Measurements from ENCODE around the gene ZNF134.

Gene ZNF134

DNA sequence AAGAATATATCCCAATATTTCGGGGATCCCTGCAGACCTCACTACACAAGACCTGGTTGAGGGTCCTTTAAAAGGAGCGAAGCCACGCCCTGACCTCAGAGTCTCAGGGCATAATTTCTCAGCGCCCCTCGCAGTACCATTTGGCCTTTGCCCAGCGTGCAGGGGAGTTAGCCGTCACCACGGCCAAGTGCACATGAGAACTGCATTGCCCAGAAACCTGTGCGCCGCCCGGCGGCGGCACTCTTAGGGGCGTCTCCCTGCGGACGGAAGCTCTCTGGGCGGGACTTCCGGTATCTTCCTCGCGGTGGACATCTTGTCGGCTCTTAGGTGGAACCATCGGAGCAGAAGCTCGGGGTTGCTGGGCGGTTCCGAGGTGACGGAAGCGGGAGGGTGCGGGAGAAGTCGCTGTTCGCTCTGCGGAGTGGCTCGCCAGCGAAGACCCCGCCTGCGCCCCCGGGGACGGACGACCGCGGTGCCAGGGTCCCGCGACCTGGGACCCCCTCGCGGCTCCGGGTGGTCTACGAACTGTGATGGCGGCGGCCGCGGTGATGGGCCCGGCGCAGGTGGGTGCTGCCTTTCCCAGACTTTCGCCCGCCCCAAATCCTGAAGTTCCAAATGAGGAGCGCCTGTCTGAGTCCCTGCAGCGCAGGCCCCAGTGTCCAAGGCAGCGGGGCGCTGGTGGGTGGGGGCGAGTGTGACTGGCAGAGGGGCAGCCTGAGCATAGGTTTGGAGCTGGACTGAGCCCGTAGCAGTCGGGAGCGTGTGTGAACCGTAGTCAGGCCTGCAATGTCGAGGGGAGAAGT, at the start of gene ZNF134:
ZNF134 (plus strand) TSS at position 302 of the 803 bp plus-strand sequence. CDS start 5,227 bp downstream, outside the sequence.
- peak; percentile 81 for DNase-seq (ENCODE audit: low read depth)

DNA sequence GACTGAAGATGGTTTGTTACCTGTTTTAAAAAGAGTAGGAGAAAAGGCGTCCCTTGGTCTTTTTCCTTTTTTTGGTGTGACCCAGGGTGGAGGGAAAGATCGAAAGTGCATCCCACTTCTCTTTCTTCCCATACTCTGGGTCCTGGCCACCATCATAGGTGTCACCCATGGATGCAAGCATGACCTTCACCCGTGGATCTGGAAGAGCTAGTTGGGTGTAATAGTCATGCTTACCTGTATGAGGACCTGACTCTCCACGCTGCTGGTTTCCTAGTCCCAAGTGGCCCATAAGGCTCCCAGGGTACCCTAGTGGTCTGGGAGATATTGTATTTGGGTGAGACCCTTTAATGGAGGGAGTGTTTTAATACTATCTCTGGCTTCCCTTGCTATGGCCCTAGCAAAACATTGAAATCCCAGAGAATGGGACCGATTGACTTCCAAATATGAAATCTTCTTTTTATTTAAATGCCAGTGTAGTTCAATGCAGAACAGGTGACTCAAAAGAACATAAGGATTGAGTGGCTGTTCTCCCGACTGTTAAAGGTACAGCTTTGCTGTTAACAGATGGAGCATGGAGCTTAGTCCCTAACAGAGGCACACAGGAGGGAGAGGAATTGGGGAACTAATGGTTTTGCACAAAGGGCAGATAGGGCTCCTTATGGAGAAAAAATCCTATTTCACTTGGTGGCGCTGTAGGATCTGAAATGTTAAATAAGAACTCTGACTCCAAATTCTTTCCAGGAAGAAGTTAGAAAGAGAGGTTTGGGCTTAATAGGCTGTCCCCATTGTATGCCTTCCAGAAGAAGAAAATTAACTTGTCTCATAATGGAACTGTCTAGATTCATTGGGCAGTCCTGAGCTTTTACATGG, 47.4 kb upstream of the ZNF134 start:
- DNase-seq (ENCODE audit: low read depth), result peak; percentile 22

DNA sequence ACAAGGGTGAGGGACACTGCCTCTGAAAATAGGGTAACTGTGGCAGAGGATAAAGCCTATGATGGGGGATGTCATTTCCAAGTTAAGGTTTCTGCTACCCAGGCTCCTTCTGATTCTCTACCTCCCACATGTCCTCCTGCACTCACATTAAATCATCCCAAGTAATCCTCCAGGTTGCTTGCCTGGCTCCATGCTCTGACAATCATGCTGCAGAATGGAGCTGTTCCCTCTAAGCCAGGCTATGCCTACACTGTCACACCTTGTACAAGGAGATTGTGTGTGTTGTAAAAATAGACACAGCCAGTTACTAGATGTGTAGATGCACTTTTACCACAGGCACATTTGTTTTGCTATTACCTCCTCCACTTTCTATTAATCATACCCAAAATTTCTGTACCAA, 43.3 kb upstream of the ZNF134 start:
- no peak for DNase-seq (ENCODE audit: low read depth)

DNA sequence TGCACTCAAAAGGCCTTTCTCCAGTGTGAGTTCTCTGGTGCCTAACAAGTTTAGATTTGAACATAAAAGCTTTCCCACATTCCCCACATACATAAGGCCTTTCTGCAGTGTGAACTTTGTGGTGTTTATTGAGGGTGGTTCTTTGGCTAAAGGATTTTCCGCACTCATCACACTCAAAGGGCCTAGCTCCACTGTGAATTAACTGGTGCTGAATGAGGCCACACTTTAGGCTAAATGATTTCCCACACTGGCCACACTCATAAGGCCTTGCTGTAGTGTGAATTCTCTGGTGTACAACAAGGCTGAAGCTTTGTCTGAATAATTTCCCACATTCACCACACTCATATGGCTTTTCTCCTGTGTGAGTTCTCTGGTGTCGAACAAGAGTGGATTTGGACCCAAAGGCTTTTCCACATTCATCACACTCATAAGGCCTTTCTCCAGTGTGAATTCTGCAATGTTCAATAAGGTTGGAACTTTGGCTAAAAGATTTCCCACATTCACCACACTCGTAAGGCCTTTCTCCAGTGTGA, 41.6 kb upstream of the ZNF134 start:
- no peak for DNase-seq (ENCODE audit: low read depth)

DNA sequence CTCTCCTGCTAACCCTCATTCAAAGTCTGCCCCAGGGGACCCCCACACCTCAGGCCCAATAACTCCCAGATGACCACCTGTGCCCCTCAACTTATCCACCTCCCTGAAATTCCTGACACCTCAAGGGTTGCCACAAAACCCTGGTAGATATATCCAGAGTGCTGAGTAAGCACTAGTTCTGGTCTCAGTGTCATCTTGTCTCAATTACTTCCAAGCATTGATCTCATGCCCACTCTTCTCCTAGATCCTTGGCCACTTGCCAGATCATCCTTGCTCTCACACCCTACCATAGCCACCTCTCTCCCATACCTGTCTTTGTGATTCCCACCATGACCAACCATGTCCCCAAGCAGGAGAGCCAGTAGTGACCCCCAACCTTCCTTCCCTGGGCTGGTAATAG, 37.4 kb upstream of the ZNF134 start:
- no peak for DNase-seq (ENCODE audit: low read depth)

DNA sequence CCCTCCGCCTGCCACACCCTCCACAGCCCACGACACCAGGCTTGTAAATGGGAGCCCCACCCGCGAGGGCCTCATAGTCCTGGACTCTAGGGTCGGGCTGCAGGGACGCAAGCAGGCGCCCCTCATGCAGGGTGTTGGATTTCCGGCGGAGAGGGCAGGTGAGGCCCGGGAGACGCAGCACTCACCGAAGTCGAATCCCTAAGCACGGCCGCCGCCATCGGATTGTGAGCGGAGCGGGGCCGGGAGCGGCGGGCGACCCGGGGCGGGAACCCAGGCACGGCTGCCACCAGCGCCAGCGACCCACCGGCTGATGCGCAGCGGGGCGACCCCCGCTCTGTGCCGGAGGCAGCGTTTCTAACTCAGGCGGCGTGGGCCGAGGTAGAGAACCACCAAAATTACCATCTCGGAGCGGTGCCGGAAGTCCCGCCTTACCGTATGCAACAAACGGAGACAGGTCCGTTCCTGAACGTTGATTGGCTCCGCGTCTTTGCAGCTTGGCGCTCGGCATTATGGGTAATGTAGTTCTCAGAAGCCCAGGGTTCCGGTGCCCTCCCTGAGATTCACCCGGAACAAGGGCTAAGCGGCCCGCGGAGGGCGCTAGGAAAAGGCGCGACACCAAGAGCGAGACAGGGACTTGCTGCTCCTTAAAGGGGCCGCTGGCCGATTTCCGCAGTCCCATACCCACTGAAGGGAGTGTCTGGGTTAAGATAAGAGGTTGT, 35.4 kb upstream of the ZNF134 start, which contains the start of gene ZNF416:
ZNF416 (minus strand) TSS at position 425 of the 719 bp plus-strand sequence; CDS start at position 218, 207 bp downstream.
- DNase-seq (ENCODE audit: low read depth), result peak; percentile 98

DNA sequence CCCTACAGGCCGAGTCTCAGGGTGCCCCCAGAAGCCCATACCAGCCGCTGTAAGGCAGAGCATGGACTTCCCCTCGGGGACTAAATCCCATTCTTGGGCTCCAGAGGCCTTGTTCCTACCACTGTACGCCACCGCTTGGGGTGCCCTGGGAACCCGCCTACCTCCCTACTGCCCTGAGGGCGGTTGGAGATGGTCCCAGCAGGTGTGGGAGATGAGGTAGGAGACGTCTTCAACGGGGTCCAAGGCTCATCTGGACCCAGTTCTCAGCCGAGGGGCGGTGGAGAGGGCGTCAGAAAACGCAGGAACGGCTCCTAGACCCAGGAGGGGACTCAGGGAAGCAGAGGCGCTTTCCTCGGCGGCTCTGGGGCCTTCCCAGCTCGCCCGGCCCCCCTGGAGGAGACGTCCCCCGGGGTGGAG, 30.9 kb upstream of the ZNF134 start:
- no peak for DNase-seq (ENCODE audit: low read depth)

DNA sequence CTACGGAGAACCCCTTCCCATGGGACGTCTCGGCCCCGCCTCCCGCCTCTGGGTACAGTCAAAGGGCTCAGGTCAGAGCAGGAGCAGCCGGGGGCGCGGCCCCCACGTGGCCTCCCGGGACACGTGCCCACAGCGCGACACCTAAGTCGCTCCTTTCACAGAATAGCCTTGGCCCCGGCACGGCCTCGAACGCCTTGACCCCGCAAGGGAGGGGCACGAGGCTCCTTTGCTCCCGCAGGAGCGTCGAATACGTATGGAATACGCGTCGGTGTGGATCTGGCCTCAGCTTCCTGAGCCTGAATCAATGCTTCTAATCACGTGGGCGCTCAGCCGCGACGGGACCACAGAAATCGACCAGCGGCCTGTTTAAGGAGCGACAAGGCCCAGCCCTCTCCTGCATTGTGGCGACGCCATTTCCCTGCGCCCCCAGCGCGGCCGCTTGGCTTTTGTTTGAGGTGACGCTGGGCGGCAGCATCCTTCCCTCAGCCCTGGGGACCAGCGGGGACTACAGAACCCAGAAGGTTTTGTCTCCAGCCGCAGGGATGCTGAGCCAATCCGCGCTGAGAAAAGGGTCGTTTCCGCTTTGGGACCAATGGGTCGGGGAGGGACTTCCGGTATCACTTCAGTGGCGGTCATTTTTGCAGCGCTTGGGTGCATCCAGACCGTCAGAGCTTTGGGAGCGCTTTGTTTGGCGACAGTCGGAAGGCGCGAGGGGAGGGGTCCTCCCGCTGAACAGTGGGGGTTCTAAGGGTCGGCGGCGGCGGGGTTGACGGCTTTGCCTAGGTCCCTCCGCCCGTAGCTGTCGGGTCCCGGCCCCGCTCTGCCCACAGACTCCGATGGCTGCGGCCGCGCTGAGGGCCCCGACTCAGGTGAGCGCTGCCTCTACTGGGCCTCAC, 30.3 kb upstream of the ZNF134 start, which contains the start of gene ZIK1:
ZIK1 (plus strand) TSS at position 625 of the 896 bp plus-strand sequence; CDS start at position 837, 212 bp downstream.
- DNase-seq (ENCODE audit: low read depth), result peak; percentile 91

DNA sequence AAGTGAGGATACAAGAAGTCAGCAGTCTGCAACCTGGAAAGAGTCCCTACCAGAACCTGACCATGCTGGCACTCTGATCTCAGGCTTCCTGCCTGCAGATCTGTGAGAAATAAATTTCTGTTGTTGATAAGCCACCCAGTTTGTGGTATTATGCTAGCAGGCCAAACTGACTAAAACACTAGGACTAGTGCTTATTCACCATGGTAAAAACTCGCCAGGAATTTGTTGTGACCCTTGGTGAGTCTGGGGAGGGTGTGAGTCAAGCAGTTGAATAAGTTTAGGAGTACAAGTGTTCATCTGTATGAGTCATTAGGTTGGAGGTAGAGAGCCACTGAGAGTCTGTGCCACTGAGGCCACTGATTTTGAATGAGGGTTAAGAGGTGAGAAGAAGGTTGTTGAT, 26.5 kb upstream of the ZNF134 start:
- DNase-seq (ENCODE audit: low read depth), result no peak

DNA sequence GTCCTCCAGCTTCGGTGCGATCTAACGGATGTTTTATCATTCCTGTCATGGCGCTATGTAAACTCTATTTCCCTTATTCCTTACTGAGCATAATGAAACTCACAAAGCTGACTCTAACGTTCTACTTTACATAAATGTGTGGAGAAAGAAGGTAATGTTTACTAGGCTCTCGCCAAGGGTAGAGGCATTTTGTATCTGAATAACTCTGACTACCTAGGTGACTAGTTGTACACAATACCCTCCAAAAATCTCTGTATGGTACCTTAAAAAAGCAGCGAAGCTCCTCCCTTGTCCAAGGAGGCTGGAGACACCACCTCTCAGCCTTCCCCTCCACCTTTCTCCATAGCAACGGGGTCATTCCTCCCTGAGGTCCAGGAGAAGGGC, 14.7 kb upstream of the ZNF134 start:
- no peak for DNase-seq (ENCODE audit: low read depth)

DNA sequence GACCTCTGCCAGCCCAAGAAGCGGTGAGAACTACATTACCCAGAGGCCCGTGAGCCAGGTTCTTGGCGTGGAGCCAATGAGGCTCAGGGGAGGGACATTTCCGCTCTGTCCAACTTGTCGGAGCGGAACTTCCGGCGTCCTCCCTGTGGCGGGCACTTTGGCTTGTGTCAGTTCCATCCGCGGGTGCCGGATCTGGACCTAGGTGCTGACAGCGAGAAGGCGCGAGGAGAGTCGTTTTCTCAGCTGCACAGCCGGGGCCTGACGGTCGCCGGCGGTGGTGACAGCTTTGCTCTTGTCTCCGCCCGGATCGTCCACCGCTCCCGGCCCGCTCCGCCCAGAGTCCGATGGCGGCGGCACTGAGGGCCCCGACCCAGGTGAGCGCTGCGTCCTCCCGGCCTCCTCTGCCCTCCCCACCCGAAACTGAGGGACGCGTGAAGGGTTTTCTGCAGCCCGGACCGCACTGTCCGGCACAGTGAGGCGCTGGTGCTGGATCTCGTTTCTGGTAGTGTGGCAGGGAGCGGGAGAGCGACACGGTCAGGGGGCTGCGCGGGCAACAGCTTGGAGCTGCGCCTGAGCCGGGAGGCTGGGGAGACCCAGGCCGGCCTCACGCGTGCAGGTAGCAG, 14.2 kb upstream of the ZNF134 start, which contains the start of gene ZNF530:
ZNF530 (plus strand) TSS at position 125 of the 623 bp plus-strand sequence. CDS start 4,461 bp downstream, outside the sequence.
- peak; percentile 88 for DNase-seq (ENCODE audit: low read depth)

DNA sequence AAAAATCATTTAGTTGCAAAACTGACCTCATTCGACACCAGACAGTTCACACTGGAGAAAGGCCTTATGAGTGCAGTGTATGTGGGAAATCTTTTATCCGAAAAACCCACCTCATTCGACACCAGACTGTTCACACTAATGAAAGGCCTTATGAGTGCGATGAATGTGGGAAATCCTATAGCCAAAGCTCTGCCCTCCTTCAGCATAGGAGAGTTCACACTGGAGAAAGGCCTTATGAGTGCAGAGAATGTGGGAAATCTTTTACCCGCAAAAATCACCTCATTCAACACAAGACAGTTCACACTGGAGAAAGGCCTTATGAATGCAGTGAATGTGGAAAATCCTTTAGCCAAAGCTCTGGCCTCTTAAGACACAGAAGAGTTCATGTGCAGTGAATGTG, 7.1 kb upstream of the ZNF134 start:
- DNase-seq (ENCODE audit: low read depth), result no peak

DNA sequence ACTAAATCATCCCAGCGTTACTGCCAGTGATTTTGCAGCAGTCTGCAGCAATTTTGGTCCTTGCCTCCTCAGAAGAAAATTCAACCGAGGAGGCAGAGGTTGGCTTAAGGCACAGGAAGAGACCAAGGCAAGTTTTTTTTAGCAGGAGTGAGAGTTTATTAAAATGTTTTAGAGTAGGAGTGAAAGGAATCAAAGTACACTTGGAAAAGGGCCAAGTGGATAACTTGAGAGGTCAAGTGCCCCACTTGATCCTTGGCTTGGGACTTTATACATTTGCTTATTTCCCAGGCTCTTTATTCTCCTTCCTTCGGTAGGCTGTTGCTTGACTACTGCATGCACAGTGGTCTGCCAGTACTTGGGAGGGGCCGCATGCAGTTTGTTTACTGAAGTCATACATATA, 2.9 kb upstream of the ZNF134 start:
- DNase-seq (ENCODE audit: low read depth), result no peak

DNA sequence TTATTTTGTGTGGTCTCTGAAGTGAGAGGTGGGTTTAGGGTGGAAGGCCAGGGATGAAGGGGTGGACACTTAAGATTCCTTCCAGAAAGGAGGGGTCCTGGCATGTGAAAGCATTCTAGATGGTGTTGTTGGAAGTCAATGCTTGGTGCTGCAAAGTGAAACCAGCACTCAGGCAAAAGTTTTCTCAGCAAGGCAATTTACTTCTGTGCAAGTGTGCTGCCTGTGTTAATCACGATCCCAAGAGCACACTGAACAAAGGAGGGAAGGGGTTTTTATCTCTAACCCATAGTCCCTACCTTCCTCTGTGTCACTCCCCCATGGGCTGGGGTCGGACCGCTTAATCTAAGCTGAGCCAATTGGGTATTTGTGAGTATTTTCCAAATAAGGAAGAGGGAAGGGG, 1.3 kb downstream of the ZNF134 start:
- DNase-seq (ENCODE audit: low read depth), result no peak

DNA sequence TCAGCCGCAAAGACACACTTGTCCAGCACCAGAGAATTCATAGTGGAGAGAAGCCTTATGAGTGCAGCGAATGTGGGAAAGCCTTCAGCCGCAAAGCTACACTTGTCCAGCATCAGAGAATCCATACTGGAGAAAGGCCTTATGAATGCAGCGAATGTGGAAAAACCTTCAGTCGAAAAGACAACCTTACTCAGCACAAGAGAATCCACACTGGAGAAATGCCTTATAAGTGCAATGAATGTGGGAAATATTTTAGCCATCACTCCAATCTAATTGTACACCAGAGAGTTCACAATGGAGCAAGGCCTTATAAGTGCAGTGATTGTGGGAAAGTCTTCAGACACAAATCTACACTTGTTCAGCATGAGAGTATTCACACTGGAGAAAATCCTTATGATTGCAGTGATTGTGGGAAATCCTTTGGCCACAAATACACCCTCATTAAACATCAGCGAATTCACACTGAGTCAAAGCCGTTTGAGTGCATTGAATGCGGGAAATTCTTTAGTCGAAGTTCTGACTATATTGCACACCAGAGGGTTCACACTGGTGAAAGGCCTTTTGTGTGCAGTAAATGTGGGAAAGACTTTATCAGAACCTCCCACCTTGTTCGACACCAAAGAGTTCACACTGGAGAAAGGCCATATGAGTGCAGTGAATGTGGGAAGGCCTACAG, 6.8 kb downstream of the ZNF134 start:
- peak; percentile 9 for DNase-seq (ENCODE audit: low read depth)

DNA sequence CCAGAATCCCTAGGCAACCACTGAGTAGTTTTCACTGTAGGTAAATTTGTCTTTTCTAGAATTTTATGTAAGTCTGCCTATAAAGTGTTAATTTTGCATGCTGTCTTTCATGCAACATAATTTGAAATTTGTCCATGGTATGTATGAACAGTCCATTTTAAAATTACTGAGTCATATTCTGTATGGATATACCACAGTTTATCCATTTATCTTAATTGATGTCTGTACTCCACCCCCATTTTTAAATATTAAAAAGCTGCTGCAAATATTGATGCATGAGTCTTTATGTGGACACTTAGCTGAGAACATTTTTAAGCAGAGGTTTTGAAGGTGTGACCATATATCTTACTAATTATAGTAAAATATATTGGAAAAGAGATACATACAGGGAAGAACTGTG, 9.0 kb downstream of the ZNF134 start:
- no peak for DNase-seq (ENCODE audit: low read depth)

DNA sequence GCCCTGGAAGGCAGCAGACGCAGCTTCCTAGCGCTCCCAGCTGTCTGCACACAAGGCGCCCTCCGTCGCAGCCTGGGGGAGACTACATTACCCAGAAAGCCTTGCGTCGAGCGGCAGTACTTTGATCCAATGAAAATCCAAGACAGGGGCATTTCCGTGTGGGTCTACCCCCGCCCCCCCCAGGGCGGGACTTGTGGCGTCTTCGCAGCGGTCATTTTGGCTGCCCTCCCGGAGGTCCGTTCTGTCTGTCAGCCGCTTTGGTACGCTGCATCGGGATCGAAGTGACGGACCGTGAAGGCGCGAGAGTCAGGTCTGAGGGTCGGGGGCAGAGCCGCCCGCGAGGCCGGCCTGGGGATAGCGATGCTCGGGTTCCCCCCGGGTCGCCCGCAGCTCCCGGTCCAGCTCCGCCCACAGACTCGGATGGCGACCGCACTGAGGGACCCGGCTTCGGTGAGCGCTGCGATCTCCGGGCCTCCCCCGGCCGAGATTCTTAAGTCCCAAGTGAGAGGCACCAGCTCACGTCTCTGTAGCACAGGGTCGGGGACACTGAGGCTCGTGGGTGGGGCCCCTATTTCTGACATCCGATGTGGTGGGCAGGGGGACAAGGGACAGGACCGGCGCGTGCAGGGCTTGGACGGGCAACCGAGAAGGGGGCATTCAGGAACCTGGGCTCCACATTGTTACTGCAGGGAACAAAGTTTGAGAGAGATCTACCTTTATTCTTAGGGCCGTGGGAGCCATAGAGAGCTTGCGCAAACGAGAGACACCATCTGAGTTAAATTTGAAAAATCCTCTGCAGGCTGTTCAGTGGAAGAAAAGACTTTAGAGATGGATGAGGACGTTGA, 19.2 kb downstream of the ZNF134 start, which contains the start of gene ZNF211:
ZNF211 (plus strand) TSS at position 182 of the 845 bp plus-strand sequence; CDS start at position 361, 179 bp downstream.
- peak; percentile 91 for DNase-seq (ENCODE audit: low read depth)

DNA sequence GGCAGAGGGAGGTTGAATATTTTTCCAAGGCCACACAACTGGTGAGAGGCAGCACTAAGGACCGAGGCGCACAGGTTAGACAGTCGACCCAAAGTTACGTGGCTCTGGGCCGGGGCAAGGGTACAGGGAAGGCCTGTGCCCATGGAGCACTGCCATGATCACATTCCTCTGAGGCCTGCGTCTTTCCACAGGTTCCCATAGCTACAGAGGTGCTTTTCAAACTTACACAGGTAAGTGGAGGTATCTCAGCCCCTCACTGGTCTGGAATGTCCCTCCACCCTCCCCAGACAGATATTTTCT, 19.7 kb downstream of the ZNF134 start:
- DNase-seq (ENCODE audit: low read depth), result no peak

DNA sequence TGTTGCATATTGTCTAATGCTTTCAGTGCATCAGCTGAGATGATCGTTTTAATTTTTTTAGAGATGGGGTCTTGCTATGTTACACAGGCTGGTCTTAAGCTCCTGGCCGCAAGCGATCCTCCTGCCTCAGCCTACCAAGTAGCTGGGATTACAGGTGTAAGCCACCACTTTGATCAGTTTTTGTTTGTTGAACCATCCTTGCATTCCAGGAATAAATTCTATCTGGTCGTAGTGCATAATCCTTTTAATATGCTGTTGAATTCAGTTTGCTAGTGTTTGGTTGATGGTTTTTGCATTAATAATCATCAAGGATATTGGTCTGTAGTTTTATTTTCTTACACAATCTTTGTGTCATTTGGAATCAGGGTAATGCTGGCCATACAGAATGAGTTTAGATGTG, 23.3 kb downstream of the ZNF134 start:
- DNase-seq (ENCODE audit: low read depth), result no peak

Measured in fibroblast of gingiva (primary cell).